Measurements from ENCODE around the gene CDH13.

- TF ChIP-seq CTCF (IDR thresholded peaks at IDR 0.05; ENCODE audit: poor library complexity) (no peak), EZH2 (IDR thresholded peaks at IDR 0.05; ENCODE audit: borderline replicate concordance) (no peak), EZH2phosphoT487 (IDR thresholded peaks at IDR 0.05; ENCODE audit: low read depth, severe bottlenecking, unreplicated experiment) (no peak)
Observed at GRCh38 chr16:83083361-83083760, 456.6 kb downstream of the CDH13 start.

All from hepatocyte (in vitro differentiated cells).